HepG2 (cell line): ENCODE data around the gene MPIG6B.

Source experiments
- BHLHE40 ChIP-seq: IDR thresholded peaks from 2 replicates; pipeline ENCODE4 v1.6.1; 2011; ENCODE audit warnings: low read length, improper control_type of control experiment
- CTCF ChIP-seq: sonication (generic); formaldehyde crosslinking; IDR thresholded peaks from 2 replicates; pipeline ENCODE4 v1.5.0; 2020; ENCODE audit warnings: mild to moderate bottlenecking, missing genetic modification reagents, moderate library complexity
- EEA1 ChIP-seq: sonication (generic); formaldehyde crosslinking; IDR thresholded peaks from 2 replicates; pipeline ENCODE4 v1.5.1; 2020; ENCODE audit warnings: mild to moderate bottlenecking, missing genetic modification reagents, borderline replicate concordance
- HBP1 ChIP-seq: IDR thresholded peaks from 2 replicates; pipeline ENCODE4 v1.6.1; 2016; ENCODE audit warnings: low read depth, control low read depth
- NFYB ChIP-seq: sonication (generic); formaldehyde crosslinking; IDR thresholded peaks from 2 replicates; pipeline ENCODE4 v1.4.0; 2020; ENCODE audit warnings: missing genetic modification reagents
- PAWR ChIP-seq: sonication (generic); formaldehyde crosslinking; IDR thresholded peaks from 2 replicates; pipeline ENCODE4 v1.4.0; 2020; ENCODE audit warnings: missing genetic modification reagents, mild to moderate bottlenecking, borderline replicate concordance
- POLR2A ChIP-seq, 2 experiments: IDR thresholded peaks; 2 replicates each; pipeline ENCODE4 v1.6.1; 2011; ENCODE audit warnings: low read depth in 2 of 2, low read length in 2 of 2, mild to moderate bottlenecking in 1 of 2, moderate library complexity in 1 of 2; ENCODE audit not compliant: insufficient read depth in 1 of 2
- PREB ChIP-seq: sonication (generic); formaldehyde crosslinking; IDR thresholded peaks from 2 replicates; pipeline ENCODE4 v1.4.0; 2020; ENCODE audit warnings: missing genetic modification reagents
- TOE1 ChIP-seq: sonication (generic); formaldehyde crosslinking; IDR thresholded peaks from 2 replicates; pipeline ENCODE4 v1.4.0; 2020; ENCODE audit warnings: mild to moderate bottlenecking, missing genetic modification reagents
- ZFP1 ChIP-seq: IDR thresholded peaks from 2 replicates; pipeline ENCODE4 v1.6.1; 2016
- ZNF407 ChIP-seq: sonication (generic); formaldehyde crosslinking; IDR thresholded peaks from one replicate; pipeline ENCODE4 v1.5.1; 2020; ENCODE audit warnings: mild to moderate bottlenecking, missing genetic modification reagents; ENCODE audit errors: not compliant biosample characterization
- ZNF558 ChIP-seq: sonication (generic); formaldehyde crosslinking; IDR thresholded peaks from 2 replicates; pipeline ENCODE4 v1.9.0; 2022; ENCODE audit warnings: mild to moderate bottlenecking, missing genetic modification reagents, borderline replicate concordance
- ZSCAN29 ChIP-seq: sonication (generic); formaldehyde crosslinking; conservative IDR thresholded peaks from 2 replicates; pipeline ENCODE4 v1.4.0; 2020; ENCODE audit warnings: mild to moderate bottlenecking, missing genetic modification reagents

GRCh38 chr6:31721351-31722020, 1.7 kb upstream of the MPIG6B start, which contains the start of gene LY6G6C:
- TF ChIP-seq ZFP1 (CRISPR knock-in tag) (no peak), ZNF407 (no peak), HBP1 (no peak), ZNF558 (CRISPR knock-in tag) (no peak), ZSCAN29 (CRISPR knock-in tag) (no peak), BHLHE40 (no peak), EEA1 (CRISPR knock-in tag) (no peak), CTCF (no peak), POLR2A (IDR thresholded peaks at IDR 0.05; ENCODE audit: insufficient read depth in 1 of 2, low read depth in 2 of 2, low read length in 2 of 2) (no peak), PREB (no peak), PAWR (no peak), NFYB (CRISPR knock-in tag) (no peak), TOE1 (CRISPR knock-in tag) (no peak)
